DMS153 treated with DMSO at 0.1 percent for 48 hours (cell line): ENCODE data around the gene ORMDL1.
"Not testable (repeated sequence)": the region's sequence is repeated elsewhere in the genome, so short reads cannot be mapped to it uniquely, and the experiment has no call there.

ENCODE experiments used
- DNase-seq: peaks from one replicate; lab custom pipeline; 2025; ENCODE audit not compliant: unreplicated experiment; lab: John Stamatoyannopoulos, UW

Gene ORMDL1

GRCh38 chr2:189772212-189772611, 11.9 kb downstream of the ORMDL1 start:
- no peak for DNase-seq

GRCh38 chr2:189770590-189771322, 13.4 kb downstream of the ORMDL1 start:
- no peak for DNase-seq

GRCh38 chr2:189763908-189764661, 20.1 kb downstream of the ORMDL1 start:
- DNase-seq, result no peak

- peak; percentile 93 for DNase-seq
Measured at GRCh38 chr2:189762551-189763298, 21.4 kb downstream of the ORMDL1 start, which contains the start of gene OSGEPL1. OSGEPL1 (minus strand) TSS chr2:189762792; CDS start chr2:189761640, 1,152 bp downstream.

GRCh38 chr2:189762229-189762550, 21.9 kb downstream of the ORMDL1 start:
- no peak for DNase-seq

DNA sequence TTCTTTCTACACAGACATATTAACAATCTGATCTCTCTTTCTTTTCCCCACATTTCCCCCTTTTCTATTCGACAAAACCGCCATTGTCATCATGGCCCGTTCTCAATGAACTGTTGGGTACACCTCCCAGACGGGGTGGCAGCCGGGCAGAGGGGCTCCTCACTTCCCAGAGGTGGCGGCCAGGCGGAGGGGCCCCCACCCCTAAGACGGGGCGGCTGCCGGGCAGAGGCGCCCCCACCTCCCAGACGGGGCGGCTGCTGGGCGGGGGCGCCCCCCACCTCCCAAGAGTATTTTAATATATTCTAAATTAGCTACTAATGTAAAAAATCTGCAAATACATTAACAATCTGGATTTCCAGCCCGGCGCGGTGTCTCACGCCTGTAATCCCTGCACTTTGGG, 24.0 kb downstream of the ORMDL1 start:
- not testable (repeated sequence) for DNase-seq

GRCh38 chr2:189756311-189756952, 27.7 kb downstream of the ORMDL1 start:
- DNase-seq, result no peak

- no peak for DNase-seq
Measured at GRCh38 chr2:189751080-189751658, 33.0 kb downstream of the ORMDL1 start.

DNA sequence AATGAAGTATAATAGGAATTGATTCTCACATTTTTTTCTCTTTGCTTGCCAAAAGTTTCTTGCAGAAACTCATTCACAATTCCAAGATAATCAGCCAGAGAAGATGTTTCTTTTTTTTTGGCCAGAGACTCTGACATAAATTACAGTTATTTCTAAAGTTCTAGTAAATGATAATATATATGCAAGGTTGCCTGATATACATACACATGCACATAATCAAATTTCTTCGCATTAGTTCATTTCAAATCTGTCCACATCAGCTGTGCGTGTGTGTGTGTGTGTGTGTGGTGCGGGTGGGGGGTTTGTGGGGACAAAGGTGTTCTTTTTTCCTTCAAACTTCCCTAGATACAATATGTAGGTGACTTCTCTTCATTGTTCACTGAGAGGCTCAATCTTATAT, 54.7 kb downstream of the ORMDL1 start:
- no peak for DNase-seq

GRCh38 chr2:189726849-189727248, 57.3 kb downstream of the ORMDL1 start:
- DNase-seq, result no peak

DNA sequence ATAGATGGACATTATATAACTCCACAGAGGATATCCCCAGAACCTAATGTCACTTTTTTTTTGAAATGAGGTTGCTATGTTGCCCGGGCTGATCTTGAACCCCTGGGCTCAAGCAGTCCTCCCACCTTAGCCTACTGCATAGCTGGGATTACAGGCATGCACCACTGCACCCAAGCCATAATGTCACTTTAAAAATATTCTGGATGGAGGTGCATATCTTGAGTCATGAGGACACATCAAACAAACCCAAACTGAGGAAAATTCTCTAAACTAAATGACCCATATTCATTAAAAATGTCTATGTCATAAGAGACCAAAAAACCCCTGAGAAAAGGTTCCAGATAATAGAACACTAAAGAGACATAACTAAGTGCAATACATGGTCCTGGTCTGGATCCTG, 57.9 kb downstream of the ORMDL1 start:
- no peak for DNase-seq

DNA sequence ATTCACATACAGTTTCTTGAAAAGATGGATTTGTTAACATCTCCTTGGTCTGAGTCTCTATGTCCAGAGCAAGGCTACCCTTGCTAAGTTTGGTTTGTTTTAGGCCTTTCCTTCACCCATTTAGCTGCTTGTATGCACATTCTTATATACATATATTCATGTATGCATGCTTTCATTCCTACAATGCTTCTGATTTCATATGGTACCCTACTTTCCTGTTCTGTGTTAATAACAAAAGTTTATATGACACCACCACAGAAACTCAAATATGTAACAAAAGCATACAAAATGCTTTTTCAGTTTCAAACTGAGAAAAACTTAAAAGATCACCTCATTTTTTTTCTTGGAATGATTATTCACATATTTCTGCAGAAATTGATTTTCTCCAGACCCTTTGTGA, 60.9 kb downstream of the ORMDL1 start:
- no peak for DNase-seq
